ENCODE measurements around the gene R3HDM2.

GRCh38 chr12:57462251-57462911 is 31.5 kb upstream of the R3HDM2 start:
- TF ChIP-seq CTCF (IDR thresholded peaks at IDR 0.05), result peak; percentile 85 to 95 (median 93)
- TF ChIP-seq POLR2A (IDR thresholded peaks at IDR 0.05), result no peak
